Stomach smooth muscle (tissue), 2 donors: Measurements from ENCODE around the gene FBN2.
"Not testable (repeated sequence)": the region's sequence is repeated elsewhere in the genome, so short reads cannot be mapped to it uniquely, and the experiment has no call there.

Experiments
- H3K27ac ChIP-seq: one replicate; pipeline ENCODE4 v1.7.0; 2013; ENCODE audit warnings: mild to moderate bottlenecking, low read length, inconsistent platforms
- H3K27me3 ChIP-seq, 2 donors: one replicate each; pipeline ENCODE4 v1.7.0; 2013; ENCODE audit warnings: low read length in 2 of 2; ENCODE audit not compliant: insufficient read depth in 2 of 2, control insufficient read depth in 1 of 2
- H3K36me3 ChIP-seq, 2 donors: one replicate each; pipeline ENCODE4 v1.7.0; 2013; ENCODE audit warnings: low read length in 2 of 2; ENCODE audit not compliant: control insufficient read depth in 2 of 2, insufficient read depth in 2 of 2
- H3K4me1 ChIP-seq: one replicate; pipeline ENCODE4 v1.7.0; 2013; ENCODE audit warnings: low read length; ENCODE audit not compliant: control insufficient read depth, insufficient read depth
- H3K4me3 ChIP-seq, 2 donors: one replicate each; pipeline ENCODE4 v1.7.0; 2013; ENCODE audit warnings: low read length in 2 of 2
- H3K9ac ChIP-seq, 2 donors: one replicate each; pipeline ENCODE4 v1.7.0; 2013; ENCODE audit warnings: low read length in 2 of 2, mild to moderate bottlenecking in 1 of 2
- H3K9me3 ChIP-seq, 2 donors: one replicate each; pipeline ENCODE4 v1.7.0; 2013; ENCODE audit warnings: low read length in 2 of 2; ENCODE audit not compliant: control insufficient read depth in 2 of 2
- donor health status: healthy.
- donor health status: Pancreatic carcinoma.

The FBN2 gene

DNA sequence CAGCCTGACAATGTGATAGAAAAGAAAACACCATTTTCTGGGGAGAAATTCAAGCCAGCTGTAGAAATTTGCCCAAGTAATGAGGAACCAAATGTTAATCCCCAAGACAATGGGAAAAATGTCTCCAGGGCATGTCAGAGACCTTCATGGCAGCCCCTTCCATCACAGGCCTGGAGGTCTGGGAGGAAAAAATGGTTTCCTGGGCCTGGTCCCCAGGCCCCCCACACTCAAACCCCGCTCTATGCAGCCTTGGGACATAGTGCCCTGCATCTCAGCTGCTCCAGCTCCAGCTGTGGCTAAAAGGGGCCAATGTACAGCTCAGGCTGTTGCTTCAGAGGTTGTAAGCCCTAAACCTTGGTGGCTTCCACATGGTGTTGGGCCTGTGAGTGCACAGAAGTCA is 34.3 kb downstream of the FBN2 start:
- H3K4me3 ChIP-seq, H3K4me1 ChIP-seq, H3K27me3 ChIP-seq, H3K9ac ChIP-seq, H3K9me3 ChIP-seq, H3K36me3 ChIP-seq, H3K27ac ChIP-seq: not testable (repeated sequence)

DNA sequence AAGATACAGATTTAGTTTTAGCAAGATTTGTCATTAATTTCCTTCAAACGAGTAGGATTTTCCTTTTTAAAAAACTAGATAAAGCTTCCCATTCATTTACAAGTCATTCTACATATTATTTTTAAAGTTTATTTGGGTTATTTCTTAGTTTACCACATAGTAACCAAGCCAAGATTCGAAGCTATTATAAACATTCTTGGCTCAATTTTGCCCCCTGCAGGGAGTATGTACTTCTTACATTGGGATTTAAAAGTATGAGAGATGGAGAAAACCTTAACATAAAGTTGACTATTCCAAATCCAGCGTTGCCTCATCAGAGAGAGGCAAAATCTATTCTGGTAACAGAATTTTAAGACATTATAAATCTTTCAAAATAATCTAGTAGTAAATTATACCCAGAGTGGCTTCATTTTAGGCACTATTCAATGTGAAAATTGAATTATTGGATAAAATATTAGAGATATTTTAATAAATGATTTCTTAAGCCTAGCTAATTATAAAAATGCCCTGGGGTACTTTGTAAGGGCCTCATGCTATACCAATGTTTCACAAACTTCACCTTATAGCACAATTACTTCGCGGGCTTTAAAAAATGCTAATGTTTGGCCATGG is 39.1 kb downstream of the FBN2 start:
- Histone ChIP-seq H3K27ac (no peak overlapping the region), H3K9ac (no peak overlapping the region), H3K4me3 (no peak overlapping the region), H3K27me3 (no peaks in the 10 kb centered on the region), H3K9me3 (peaks cover 0 to under 1% of the 10 kb centered on the region in 2 donors), H3K36me3 (no peaks in the 10 kb centered on the region), H3K4me1 (no peaks in the 10 kb centered on the region)

DNA sequence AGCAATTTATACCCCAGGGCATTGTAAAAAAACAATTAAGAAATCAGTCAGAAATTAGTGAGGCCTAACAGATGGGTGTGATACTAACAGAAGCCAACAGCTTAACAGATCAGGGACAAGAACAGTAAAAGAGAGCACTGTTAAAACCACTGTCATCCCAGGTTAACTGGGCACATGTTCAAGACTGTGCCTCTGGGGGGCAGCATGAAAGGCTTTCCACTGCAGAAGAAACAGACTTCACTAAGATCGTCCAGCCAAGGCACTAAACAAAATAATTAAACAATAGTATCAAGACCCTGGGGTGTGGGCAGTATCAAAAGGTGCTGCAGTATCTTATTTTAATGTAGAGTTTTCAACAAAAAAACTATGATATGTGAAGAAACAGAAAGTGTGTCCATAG is 43.5 kb downstream of the FBN2 start:
- no peak overlapping the region for H3K4me3 ChIP-seq
- H3K27ac ChIP-seq, result no peak overlapping the region
- no peaks in the 10 kb centered on the region for H3K9me3 ChIP-seq
- H3K36me3 ChIP-seq, result no peaks in the 10 kb centered on the region
- H3K9ac ChIP-seq, result no peak overlapping the region
- no peaks in the 10 kb centered on the region for H3K27me3 ChIP-seq
- no peaks in the 10 kb centered on the region for H3K4me1 ChIP-seq

- Histone ChIP-seq H3K9me3 (no peaks in the 10 kb centered on the region), H3K4me1 (no peaks in the 10 kb centered on the region), H3K9ac (no peak overlapping the region), H3K36me3 (no peaks in the 10 kb centered on the region), H3K27me3 (no peaks in the 10 kb centered on the region), H3K4me3 (no peak overlapping the region), H3K27ac (no peak overlapping the region)
These were observed 44.3 kb downstream of the FBN2 start for GRCh38 chr5:128493657-128494329.

- Histone ChIP-seq H3K9me3 (no peaks in the 10 kb centered on the region), H3K27ac (no peak overlapping the region), H3K4me1 (no peaks in the 10 kb centered on the region), H3K27me3 (no peaks in the 10 kb centered on the region), H3K9ac (no peak overlapping the region), H3K4me3 (no peak overlapping the region), H3K36me3 (no peaks in the 10 kb centered on the region)
These were observed 46.8 kb downstream of the FBN2 start for GRCh38 chr5:128491291-128491690.

DNA sequence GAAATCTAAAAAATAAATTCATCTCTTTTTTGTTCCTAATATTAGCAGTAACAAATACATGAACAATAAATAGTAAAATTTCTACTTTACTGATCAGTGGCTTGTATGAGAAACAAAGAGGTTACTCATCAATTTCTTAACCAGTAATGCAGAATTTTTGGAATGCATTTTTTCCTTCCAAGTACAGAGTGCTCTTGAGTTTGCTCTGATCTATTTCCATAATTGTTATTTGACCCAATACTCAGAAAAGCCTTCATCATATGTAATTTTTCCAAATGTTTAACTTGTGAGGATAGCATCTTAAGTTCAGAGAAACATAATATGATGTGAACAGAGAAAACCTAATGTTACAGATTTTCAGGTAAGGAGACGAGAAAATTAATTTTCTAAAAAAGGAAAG is 47.3 kb downstream of the FBN2 start:
- Histone ChIP-seq H3K27me3 (no peaks in the 10 kb centered on the region), H3K27ac (no peak overlapping the region), H3K36me3 (no peaks in the 10 kb centered on the region), H3K9me3 (no peaks in the 10 kb centered on the region), H3K4me1 (no peaks in the 10 kb centered on the region), H3K9ac (no peak overlapping the region), H3K4me3 (no peak overlapping the region)

- Histone ChIP-seq H3K9ac (no peak overlapping the region), H3K27me3 (no peaks in the 10 kb centered on the region), H3K4me3 (no peak overlapping the region), H3K27ac (no peak overlapping the region), H3K4me1 (no peaks in the 10 kb centered on the region), H3K36me3 (no peaks in the 10 kb centered on the region), H3K9me3 (no peaks in the 10 kb centered on the region)
These were observed 51.0 kb downstream of the FBN2 start for GRCh38 chr5:128487041-128487440.

- Histone ChIP-seq H3K9me3 (no peaks in the 10 kb centered on the region), H3K27ac (no peak overlapping the region), H3K9ac (no peak overlapping the region), H3K36me3 (no peaks in the 10 kb centered on the region), H3K4me1 (no peaks in the 10 kb centered on the region), H3K4me3 (no peak overlapping the region), H3K27me3 (no peaks in the 10 kb centered on the region)
These were observed 54.3 kb downstream of the FBN2 start for GRCh38 chr5:128483738-128484137.

DNA sequence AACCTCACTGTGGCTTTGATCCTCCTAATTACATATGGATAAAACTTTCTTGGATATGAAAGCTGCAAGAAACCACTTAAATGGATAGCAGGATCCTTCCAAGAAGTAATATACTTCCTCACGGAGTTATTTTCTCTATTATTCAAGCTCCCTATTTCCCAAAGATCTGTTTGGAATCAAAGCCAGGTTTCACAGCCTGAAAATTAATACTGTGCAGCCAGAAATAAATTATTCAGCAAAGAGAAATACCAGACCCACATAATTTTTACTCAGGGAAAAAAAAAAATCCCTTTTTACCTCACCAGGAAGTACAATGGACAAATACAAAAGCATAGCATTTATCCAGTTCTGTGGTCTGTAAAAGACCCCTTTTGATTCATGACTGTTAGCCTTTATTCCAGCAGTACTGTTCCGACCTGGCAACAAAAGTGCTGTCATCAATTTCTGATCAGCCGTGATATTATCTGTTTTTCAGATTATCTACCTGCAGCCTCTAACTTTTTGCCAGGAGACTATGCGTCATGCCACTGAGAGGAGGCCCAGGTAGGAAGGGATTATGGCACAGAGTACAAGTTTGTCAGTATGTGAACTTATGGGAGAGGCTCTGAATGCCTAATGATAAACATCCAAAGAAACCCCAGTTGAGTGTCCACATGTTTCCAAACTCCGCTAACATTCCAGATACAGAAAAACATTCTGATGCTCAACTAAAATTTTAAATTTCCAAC is 57.0 kb downstream of the FBN2 start:
- Histone ChIP-seq H3K27me3 (no peaks in the 10 kb centered on the region), H3K4me3 (no peak overlapping the region), H3K9me3 (no peaks in the 10 kb centered on the region), H3K9ac (no peak overlapping the region), H3K4me1 (no peaks in the 10 kb centered on the region), H3K36me3 (no peaks in the 10 kb centered on the region), H3K27ac (no peak overlapping the region)

- H3K4me1 ChIP-seq, result no peaks in the 10 kb centered on the region
- no peak overlapping the region for H3K4me3 ChIP-seq
These were observed 57.9 kb downstream of the FBN2 start for GRCh38 chr5:128480158-128480557.

More at GRCh38 chr5:128480158-128480557, 57.9 kb downstream of the FBN2 start:
- H3K27ac ChIP-seq, result no peak overlapping the region
- no peaks in the 10 kb centered on the region for H3K9me3 ChIP-seq
- H3K36me3 ChIP-seq, result no peaks in the 10 kb centered on the region
- H3K9ac ChIP-seq, result no peak overlapping the region
- no peaks in the 10 kb centered on the region for H3K27me3 ChIP-seq
